ENCODE data around the gene FCSK. TPM values are rescaled to one million over a fixed set of nuclear protein-coding genes. Genes with fewer than 3 reads are reported as not detected.

The FCSK gene
- total and polyA plus RNA-seq, 8 donors = 11.0 to 20.7 (median 15.3) TPM

DNA sequence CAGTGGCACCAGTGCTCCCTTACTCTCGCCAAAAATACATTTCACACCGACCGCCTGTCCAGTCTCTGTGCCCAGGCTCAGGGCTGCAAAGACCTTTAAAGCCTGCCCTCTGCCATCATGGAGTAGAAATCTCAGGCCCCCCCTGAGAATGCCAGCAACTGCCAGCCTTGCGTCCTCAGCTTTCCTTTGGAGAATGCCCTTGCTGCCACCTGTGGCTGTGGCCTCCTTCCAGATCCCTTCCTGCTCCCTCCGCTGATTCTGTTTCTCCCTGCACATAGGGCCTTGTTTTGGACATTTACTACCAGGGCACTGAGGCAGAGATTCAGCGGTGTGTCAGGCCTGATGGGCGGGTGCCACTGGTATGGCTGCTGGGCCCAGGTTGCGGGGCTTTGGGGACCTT is 13.2 kb downstream of the FCSK start:
- no peak for DNase-seq
- Histone ChIP-seq H3K36me3 (peaks cover 0 to 55% of the 10 kb centered on the region in 2 donors), H3K4me3 (no peak overlapping the region), H3K27me3 (no peaks in the 10 kb centered on the region), H3K4me1 (no peaks in the 10 kb centered on the region), H3K27ac (no peak overlapping the region), H3K9me3 (no peaks in the 10 kb centered on the region)
- TF ChIP-seq, protein P1, sequence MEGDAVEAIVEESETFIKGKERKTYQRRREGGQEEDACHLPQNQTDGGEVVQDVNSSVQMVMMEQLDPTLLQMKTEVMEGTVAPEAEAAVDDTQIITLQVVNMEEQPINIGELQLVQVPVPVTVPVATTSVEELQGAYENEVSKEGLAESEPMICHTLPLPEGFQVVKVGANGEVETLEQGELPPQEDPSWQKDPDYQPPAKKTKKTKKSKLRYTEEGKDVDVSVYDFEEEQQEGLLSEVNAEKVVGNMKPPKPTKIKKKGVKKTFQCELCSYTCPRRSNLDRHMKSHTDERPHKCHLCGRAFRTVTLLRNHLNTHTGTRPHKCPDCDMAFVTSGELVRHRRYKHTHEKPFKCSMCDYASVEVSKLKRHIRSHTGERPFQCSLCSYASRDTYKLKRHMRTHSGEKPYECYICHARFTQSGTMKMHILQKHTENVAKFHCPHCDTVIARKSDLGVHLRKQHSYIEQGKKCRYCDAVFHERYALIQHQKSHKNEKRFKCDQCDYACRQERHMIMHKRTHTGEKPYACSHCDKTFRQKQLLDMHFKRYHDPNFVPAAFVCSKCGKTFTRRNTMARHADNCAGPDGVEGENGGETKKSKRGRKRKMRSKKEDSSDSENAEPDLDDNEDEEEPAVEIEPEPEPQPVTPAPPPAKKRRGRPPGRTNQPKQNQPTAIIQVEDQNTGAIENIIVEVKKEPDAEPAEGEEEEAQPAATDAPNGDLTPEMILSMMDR (IDR thresholded peaks at IDR 0.05) = no peak
- intact Hi-C loops (cut with DNase I) = no loop called here
- no peak for ATAC-seq

DNA sequence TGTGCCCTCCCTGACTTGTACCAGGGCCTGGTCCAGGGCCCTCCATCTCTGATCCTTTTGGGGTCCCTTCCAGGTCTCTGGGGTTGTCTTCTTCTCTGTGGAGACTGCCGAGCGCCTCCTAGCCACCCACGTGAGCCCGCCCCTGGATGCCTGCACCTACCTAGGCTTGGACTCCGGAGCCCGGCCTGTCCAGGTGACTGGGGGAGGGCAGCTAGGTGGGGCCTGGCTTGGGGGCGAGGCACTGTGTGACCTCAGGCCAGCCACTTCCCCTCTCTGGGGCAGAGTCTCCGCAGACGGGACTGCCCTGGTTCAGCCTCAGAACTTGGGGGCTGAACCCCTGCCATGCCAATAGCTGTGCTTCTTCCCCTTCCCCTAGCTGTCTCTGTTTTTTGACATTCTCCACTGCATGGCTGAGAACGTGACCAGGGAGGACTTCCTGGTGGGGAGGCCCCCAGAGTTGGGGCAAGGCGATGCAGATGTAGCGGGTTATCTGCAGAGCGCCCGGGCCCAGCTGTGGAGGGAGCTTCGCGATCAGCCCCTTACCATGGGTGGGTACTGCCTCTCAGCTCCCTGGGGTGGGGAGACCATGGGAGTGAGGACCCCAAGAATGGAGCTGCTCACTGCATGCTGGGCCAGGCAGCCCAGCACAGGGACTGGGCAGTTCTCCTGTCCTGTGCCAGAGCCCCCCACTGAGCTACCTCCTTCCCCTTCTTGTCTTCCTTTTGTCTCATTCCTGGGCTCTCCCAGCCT is 14.6 kb downstream of the FCSK start:
- peaks cover 0 to 57% of the 10 kb centered on the region in 2 donors for H3K36me3 ChIP-seq
- TF ChIP-seq, protein P1 (IDR thresholded peaks at IDR 0.05) = no peak
- no peaks in the 10 kb centered on the region for H3K9me3 ChIP-seq
- no peaks in the 10 kb centered on the region for H3K27me3 ChIP-seq
- peak in 1 of 4 donors; percentile 68 for DNase-seq
- no peak for ATAC-seq
- H3K4me3 ChIP-seq = no peak overlapping the region
- intact Hi-C loops (cut with DNase I) = no loop called here
- no peaks in the 10 kb centered on the region for H3K4me1 ChIP-seq
- no peak overlapping the region for H3K27ac ChIP-seq

DNA sequence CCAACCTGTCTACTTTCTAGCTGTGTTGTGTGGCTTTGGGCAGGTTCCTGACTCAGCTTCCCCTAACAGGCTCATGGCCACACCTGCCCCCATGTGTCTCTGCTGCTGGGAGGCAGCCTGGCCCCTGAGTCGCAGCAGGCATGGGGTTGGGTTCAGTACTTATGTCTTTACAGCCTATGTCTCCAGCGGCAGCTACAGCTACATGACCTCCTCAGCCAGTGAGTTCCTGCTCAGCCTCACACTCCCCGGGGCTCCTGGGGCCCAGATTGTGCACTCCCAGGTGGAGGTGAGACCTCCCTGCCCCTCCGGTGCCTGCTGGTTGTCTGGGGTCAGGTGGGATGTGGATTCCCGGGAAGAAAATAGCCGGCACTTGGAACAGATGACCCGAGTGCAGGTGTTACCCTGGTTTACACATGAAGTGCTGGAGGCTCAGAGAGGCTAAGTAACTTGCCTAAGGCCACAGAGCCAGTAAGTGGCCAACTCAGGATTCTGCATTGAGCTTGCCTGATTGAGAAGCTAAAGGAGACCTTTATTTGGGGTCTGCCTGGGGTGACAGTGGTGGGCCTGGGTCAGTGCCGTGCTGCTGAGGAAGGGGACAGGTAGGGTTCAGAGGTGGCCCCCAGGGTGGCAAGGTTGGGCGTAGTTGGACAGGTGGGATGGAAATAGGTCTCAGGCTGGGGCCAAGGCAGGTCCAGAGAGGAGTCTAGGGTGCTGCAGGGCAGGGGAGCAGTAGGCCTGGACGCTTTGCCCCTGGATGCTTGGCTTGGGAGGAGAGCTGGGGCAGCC is 15.9 kb downstream of the FCSK start:
- TF ChIP-seq, protein P1 (IDR thresholded peaks at IDR 0.05) = no peak
- Histone ChIP-seq H3K36me3 (peaks cover 0 to 57% of the 10 kb centered on the region in 2 donors), H3K27me3 (no peaks in the 10 kb centered on the region), H3K27ac (no peak overlapping the region), H3K4me1 (no peaks in the 10 kb centered on the region), H3K9me3 (no peaks in the 10 kb centered on the region), H3K4me3 (no peak overlapping the region)
- intact Hi-C loops (cut with DNase I) = loop anchor here in 1 of 2 donors (10.0 kb wide), 1 partner anchor 76 kb away; no protein-coding TSS in a partner anchor
- ATAC-seq (no peak), DNase-seq (peak in 1 of 4 donors; percentile 38)

DNA sequence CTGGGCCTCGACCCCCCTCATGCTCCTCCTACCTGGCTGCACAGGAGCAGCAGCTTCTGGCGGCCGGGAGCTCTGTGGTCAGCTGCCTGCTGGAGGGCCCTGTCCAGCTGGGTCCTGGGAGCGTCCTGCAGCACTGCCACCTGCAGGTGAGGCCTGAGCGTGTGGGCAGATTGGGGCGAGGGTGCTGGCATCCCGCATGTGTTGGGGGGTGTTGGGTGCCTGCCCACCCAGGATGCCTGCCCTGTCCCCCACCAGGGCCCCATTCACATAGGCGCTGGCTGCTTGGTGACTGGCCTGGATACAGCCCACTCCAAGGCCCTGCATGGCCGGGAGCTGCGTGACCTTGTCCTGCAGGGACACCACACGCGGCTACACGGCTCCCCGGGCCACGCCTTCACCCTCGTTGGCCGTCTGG is 16.5 kb downstream of the FCSK start:
- H3K36me3 ChIP-seq = peaks cover 0 to 57% of the 10 kb centered on the region in 2 donors
- ATAC-seq (peak; percentile 74), DNase-seq (peak in 2 of 4 donors; percentile 32 to 87)
- no peaks in the 10 kb centered on the region for H3K27me3 ChIP-seq
- H3K4me3 ChIP-seq = no peak overlapping the region
- intact Hi-C loops (cut with DNase I) = loop anchor here in 1 of 2 donors (10.0 kb wide), 1 partner anchor 76 kb away; no protein-coding TSS in a partner anchor
- H3K4me1 ChIP-seq = no peaks in the 10 kb centered on the region
- no peak overlapping the region for H3K27ac ChIP-seq
- H3K9me3 ChIP-seq = no peaks in the 10 kb centered on the region
- TF ChIP-seq, protein P1 (IDR thresholded peaks at IDR 0.05) = peak; percentile 20 to 36
